IPS-20b (cell line): ENCODE measurements around the gene SLC46A1.
"Not testable (repeated sequence)": the region's sequence is repeated elsewhere in the genome, so short reads cannot be mapped to it uniquely, and the experiment has no call there.

Experiments
- H3K27ac ChIP-seq: one replicate; pipeline ENCODE4 v1.5.1; 2013; ENCODE audit warnings: low read length
- H3K27me3 ChIP-seq: 2 replicates; pipeline ENCODE4 v1.6.1; 2013; ENCODE audit warnings: mild to moderate bottlenecking, low read length, inconsistent platforms; ENCODE audit not compliant: insufficient read depth
- H3K36me3 ChIP-seq: 2 replicates; pipeline ENCODE4 v1.6.1; 2013; ENCODE audit warnings: low read depth, mild to moderate bottlenecking, inconsistent platforms, low read length, moderate library complexity; ENCODE audit not compliant: insufficient read depth
- H3K4me1 ChIP-seq: 2 replicates; pipeline ENCODE4 v1.6.1; 2013; ENCODE audit warnings: mild to moderate bottlenecking, control low read depth, inconsistent platforms, low read length, moderate library complexity; ENCODE audit not compliant: insufficient read depth
- H3K4me3 ChIP-seq: 2 replicates; pipeline ENCODE4 v1.5.1; 2013; ENCODE audit warnings: mild to moderate bottlenecking, low read length, inconsistent platforms
- H3K9ac ChIP-seq: 2 replicates; pipeline ENCODE4 v1.6.1; 2013; ENCODE audit warnings: low read depth, mild to moderate bottlenecking, inconsistent platforms, low read length, moderate library complexity
- H3K9me3 ChIP-seq: 2 replicates; pipeline ENCODE4 v1.6.1; 2013; ENCODE audit warnings: mild to moderate bottlenecking, low read depth, low read length, inconsistent platforms; ENCODE audit not compliant: insufficient read depth

Gene SLC46A1

GRCh38 chr17:28405632-28406472, at the start of gene SLC46A1:
Gene SLC46A1 (minus strand): TSS chr17:28406212. CDS start chr17:28406114, 98 bp downstream.
- Histone ChIP-seq H3K36me3 (no peaks in the 10 kb centered on the region), H3K4me3 (peak within 1 kb of the TSS; percentile 55), H3K27me3 (peaks cover 52% of the 10 kb centered on the region), H3K27ac (no peak within 1 kb of the TSS), H3K9me3 (no peaks in the 10 kb centered on the region), H3K4me1 (peaks cover 51% of the 10 kb centered on the region), H3K9ac (peak within 1 kb of the TSS; percentile 70; the same call in 1 of the 2 replicates)

GRCh38 chr17:28449859-28450258, 43.8 kb upstream of the SLC46A1 start:
- Histone ChIP-seq H3K4me1 (no peaks in the 10 kb centered on the region), H3K9me3 (no peaks in the 10 kb centered on the region), H3K27ac (no peak overlapping the region)

GRCh38 chr17:28447396-28447760, 41.4 kb upstream of the SLC46A1 start:
- Histone ChIP-seq H3K36me3 (no peaks in the 10 kb centered on the region), H3K4me1 (no peaks in the 10 kb centered on the region), H3K9ac (no peak overlapping the region), H3K27ac (no peak overlapping the region), H3K9me3 (no peaks in the 10 kb centered on the region), H3K4me3 (no peak overlapping the region), H3K27me3 (no peaks in the 10 kb centered on the region; the same call in 1 of the 2 replicates)

More at GRCh38 chr17:28449859-28450258, 43.8 kb upstream of the SLC46A1 start:
- Histone ChIP-seq H3K27me3 (no peaks in the 10 kb centered on the region; the same call in 1 of the 2 replicates), H3K4me3 (no peak overlapping the region), H3K9ac (no peak overlapping the region), H3K36me3 (no peaks in the 10 kb centered on the region)

- no peak overlapping the region for H3K4me3 ChIP-seq
- H3K9me3 ChIP-seq = no peaks in the 10 kb centered on the region
- no peaks in the 10 kb centered on the region for H3K36me3 ChIP-seq
- H3K4me1 ChIP-seq = no peaks in the 10 kb centered on the region
- no peaks in the 10 kb centered on the region for H3K27me3 ChIP-seq
- H3K27ac ChIP-seq = no peak overlapping the region
- H3K9ac ChIP-seq = no peak overlapping the region
These were observed 40.8 kb upstream of the SLC46A1 start for GRCh38 chr17:28446716-28447395.

GRCh38 chr17:28443901-28444638, 38.1 kb upstream of the SLC46A1 start:
- Histone ChIP-seq H3K36me3 (no peaks in the 10 kb centered on the region), H3K4me3 (no peak overlapping the region), H3K9ac (no peak overlapping the region), H3K27me3 (no peaks in the 10 kb centered on the region), H3K27ac (no peak overlapping the region), H3K9me3 (no peaks in the 10 kb centered on the region), H3K4me1 (no peaks in the 10 kb centered on the region)

- not testable (repeated sequence) for H3K4me3 ChIP-seq, H3K27me3 ChIP-seq, H3K9me3 ChIP-seq, H3K36me3 ChIP-seq, H3K27ac ChIP-seq, H3K4me1 ChIP-seq, H3K9ac ChIP-seq
These were observed 28.3 kb upstream of the SLC46A1 start for GRCh38 chr17:28434326-28434725.

- H3K9ac ChIP-seq = no peak overlapping the region
- no peaks in the 10 kb centered on the region for H3K36me3 ChIP-seq
- H3K9me3 ChIP-seq = no peaks in the 10 kb centered on the region
- no peak overlapping the region for H3K4me3 ChIP-seq
- no peaks in the 10 kb centered on the region for H3K4me1 ChIP-seq
- no peak overlapping the region for H3K27ac ChIP-seq
- peaks cover 6% of the 10 kb centered on the region; the same call in 1 of the 2 replicates for H3K27me3 ChIP-seq
These were observed 27.7 kb upstream of the SLC46A1 start for GRCh38 chr17:28433721-28434120.

GRCh38 chr17:28427982-28428381, 22.0 kb upstream of the SLC46A1 start:
- H3K9me3 ChIP-seq, H3K27me3 ChIP-seq, H3K27ac ChIP-seq, H3K36me3 ChIP-seq, H3K4me3 ChIP-seq, H3K4me1 ChIP-seq, H3K9ac ChIP-seq: not testable (repeated sequence)

GRCh38 chr17:28427371-28427770, 21.4 kb upstream of the SLC46A1 start:
- Histone ChIP-seq H3K4me3 (no peak overlapping the region), H3K36me3 (no peaks in the 10 kb centered on the region), H3K27ac (no peak overlapping the region), H3K9me3 (no peaks in the 10 kb centered on the region), H3K9ac (no peak overlapping the region), H3K4me1 (no peaks in the 10 kb centered on the region), H3K27me3 (peaks cover 6% of the 10 kb centered on the region; the same call in 1 of the 2 replicates)

- H3K36me3 ChIP-seq = no peaks in the 10 kb centered on the region
- no peak overlapping the region for H3K4me3 ChIP-seq
- no peaks in the 10 kb centered on the region for H3K4me1 ChIP-seq
- H3K9ac ChIP-seq = no peak overlapping the region
- no peaks in the 10 kb centered on the region for H3K27me3 ChIP-seq
- no peaks in the 10 kb centered on the region for H3K9me3 ChIP-seq
- no peak overlapping the region for H3K27ac ChIP-seq
These were observed 20.1 kb upstream of the SLC46A1 start for GRCh38 chr17:28426081-28426519.

- Histone ChIP-seq H3K9me3 (no peaks in the 10 kb centered on the region), H3K4me3 (no peak overlapping the region), H3K4me1 (no peaks in the 10 kb centered on the region), H3K36me3 (no peaks in the 10 kb centered on the region), H3K9ac (no peak overlapping the region), H3K27me3 (no peaks in the 10 kb centered on the region), H3K27ac (no peak overlapping the region)
These were observed 19.2 kb upstream of the SLC46A1 start for GRCh38 chr17:28425206-28425605.
